ENCODE results near the gene ZDHHC12. TPM values are rescaled to one million over a fixed set of nuclear protein-coding genes. Genes with fewer than 3 reads are reported as not detected.

ZDHHC12 gene
- total RNA-seq, 1 experiment from 2014 or later = 39.7 TPM

GRCh38 chr9:128716581-128717254 is 7.2 kb downstream of the ZDHHC12 start:
- H3K4me1 Mint-ChIP-seq = no peaks in the 10 kb centered on the region
- CTCF ChIA-PET = interaction anchor here (0.5 to 1.4 kb wide), 2 partner anchors 15 to 574 kb away, joined by 3 to 4 read pairs; partner anchors contain the start of gene PKN3
- POLR2A ChIA-PET = no interaction called here
- peaks cover 5% of the 10 kb centered on the region; the same call in 1 of the 2 replicates for H3K36me3 Mint-ChIP-seq
- TF ChIP-seq ARID4B (CRISPR knock-in tag; IDR thresholded peaks at IDR 0.05; ENCODE audit: borderline replicate concordance) (no peak), JUN (CRISPR knock-in tag; IDR thresholded peaks at IDR 0.05) (no peak), ZNF532 (CRISPR knock-in tag; IDR thresholded peaks at IDR 0.05; ENCODE audit: borderline replicate concordance) (no peak), ATF2 (CRISPR knock-in tag; IDR thresholded peaks at IDR 0.05; ENCODE audit: borderline replicate concordance, low read depth) (no peak), MAX (CRISPR knock-in tag; IDR thresholded peaks at IDR 0.05) (no peak), ZNF396 (CRISPR knock-in tag; IDR thresholded peaks at IDR 0.05; ENCODE audit: borderline replicate concordance) (no peak), AR (CRISPR knock-in tag; IDR thresholded peaks at IDR 0.05) (no peak), ZNF281 (CRISPR knock-in tag; IDR thresholded peaks at IDR 0.05) (no peak), FOXJ3 (CRISPR knock-in tag; IDR thresholded peaks at IDR 0.05; ENCODE audit: borderline replicate concordance) (no peak), CREB1 (CRISPR knock-in tag; IDR thresholded peaks at IDR 0.05) (no peak), SMAD4 (CRISPR knock-in tag; IDR thresholded peaks at IDR 0.05) (no peak), MXD4 (CRISPR knock-in tag; IDR thresholded peaks at IDR 0.05; ENCODE audit: borderline replicate concordance) (no peak), FOXP1 (CRISPR knock-in tag; IDR thresholded peaks at IDR 0.05; ENCODE audit: borderline replicate concordance) (no peak), ZNF263 (CRISPR knock-in tag; IDR thresholded peaks at IDR 0.05; ENCODE audit: low read depth) (no peak), NFYB (CRISPR knock-in tag; conservative IDR thresholded peaks at IDR 0.05; ENCODE audit: low read depth) (no peak)
- no peak overlapping the region for H3K27ac Mint-ChIP-seq
- no peak overlapping the region for H3K4me3 Mint-ChIP-seq
- ATAC-seq (no peak), DNase-seq (ENCODE audit: low spot score) (no peak)
- no peaks in the 10 kb centered on the region for H3K9me3 Mint-ChIP-seq
- no peaks in the 10 kb centered on the region for H3K27me3 Mint-ChIP-seq (ENCODE audit: low read depth)
